CD4-positive, alpha-beta memory T cell (primary cell): ENCODE measurements around the gene C11orf68. TPM values are rescaled to one million over a fixed set of nuclear protein-coding genes. Genes with fewer than 3 reads are reported as not detected.

Source experiments
- CTCF ChIA-PET: fragments of 350-600 bp; sonication (Branson Sonifier 250); formaldehyde crosslinking; loops from one replicate; lab custom pipeline; 2021; ENCODE audit warnings: inconsistent platforms; ENCODE audit not compliant: partially characterized antibody; lab: Charles Lee
- POLR2A ChIA-PET: fragments of 350-600 bp; sonication (Branson Sonifier 250); formaldehyde crosslinking; loops from one replicate; lab custom pipeline; 2021; ENCODE audit not compliant: partially characterized antibody; lab: Charles Lee
- DNase-seq, 5 donors: peaks; one replicate each; pipeline versions ENCODE4 v3.0.0 to v3.0.0-alpha.2; 2020 to 2022; ENCODE audit warnings: mixed read lengths in 1 of 5
- H3K27ac ChIP-seq: one replicate; pipeline ENCODE4 v1.7.0; 2013; ENCODE audit warnings: low read depth, low read length
- H3K27me3 ChIP-seq: 2 replicates; pipeline ENCODE4 v1.7.0; 2013; ENCODE audit warnings: mild to moderate bottlenecking, low read length, moderate library complexity; ENCODE audit not compliant: insufficient read depth
- H3K36me3 ChIP-seq: 2 replicates; pipeline ENCODE4 v1.7.0; 2013; ENCODE audit warnings: mild to moderate bottlenecking, low read length, moderate library complexity; ENCODE audit not compliant: insufficient read depth
- H3K4me1 ChIP-seq: 2 replicates; pipeline ENCODE4 v1.7.0; 2013; ENCODE audit warnings: mild to moderate bottlenecking, low read length, moderate library complexity; ENCODE audit not compliant: insufficient read depth
- H3K4me3 ChIP-seq, 2 donors: one replicate each; pipeline ENCODE4 v1.7.0; 2013; ENCODE audit warnings: low read length in 2 of 2, mild to moderate bottlenecking in 1 of 2
- H3K9me3 ChIP-seq, 2 donors: one replicate each; pipeline ENCODE4 v1.7.0; 2013; ENCODE audit warnings: low read length in 2 of 2, control low read depth in 1 of 2; ENCODE audit not compliant: control insufficient read depth in 1 of 2
- H3K27ac Mint-ChIP-seq, 7 donors: one replicate each; pipeline ENCODE4 v1.8.0; 2020 to 2021; ENCODE audit warnings: mixed read lengths in 7 of 7, mild to moderate bottlenecking in 6 of 7, inconsistent platforms in 3 of 7, moderate library complexity in 3 of 7
- H3K27me3 Mint-ChIP-seq, 2 donors: one replicate each; pipeline ENCODE4 v1.8.0; 2020 to 2021; ENCODE audit warnings: mixed read lengths in 2 of 2
- H3K36me3 Mint-ChIP-seq, 2 donors: one replicate each; pipeline ENCODE4 v1.8.0; 2020 to 2021; ENCODE audit warnings: mixed read lengths in 2 of 2, inconsistent platforms in 1 of 2, mild to moderate bottlenecking in 1 of 2
- H3K4me1 Mint-ChIP-seq, 4 donors: one replicate each; pipeline ENCODE4 v1.8.0; 2020 to 2021; ENCODE audit warnings: mixed read lengths in 4 of 4, mild to moderate bottlenecking in 1 of 4
- H3K4me3 Mint-ChIP-seq, 8 donors: one replicate each; pipeline ENCODE4 v1.8.0; 2020 to 2021; ENCODE audit warnings: mixed read lengths in 8 of 8, mild to moderate bottlenecking in 7 of 8, moderate library complexity in 6 of 8, inconsistent platforms in 3 of 8
- H3K9me3 Mint-ChIP-seq, 8 donors: one replicate each; pipeline ENCODE4 v1.8.0; 2020 to 2021; ENCODE audit warnings: mixed read lengths in 8 of 8, mild to moderate bottlenecking in 5 of 8, inconsistent platforms in 3 of 8, moderate library complexity in 1 of 8
- intact Hi-C: fragments of 100-400 bp; cut with micrococcal nuclease; formaldehyde crosslinking; loops from one replicate; pipeline ENCODE4 v1.15.1; 2023
- polyA plus RNA-seq, 2 donors: library from polyadenylated mRNA; unstranded; fragments of 300-500 nt; fragmentation: Illumina TruSeq; gene quantifications; one replicate each; pipeline ENCODE4 v1.2.3, GENCODE V29; 2021
- total RNA-seq, 2 experiments: library from RNA; stranded (reverse); gene quantifications; one replicate each; pipeline ENCODE4 v1.2.3, GENCODE V29; 2021

C11orf68 gene
- total and polyA plus RNA-seq, 4 experiments from 2014 or later = 48.0 to 81.6 (median 58.3) TPM

DNA sequence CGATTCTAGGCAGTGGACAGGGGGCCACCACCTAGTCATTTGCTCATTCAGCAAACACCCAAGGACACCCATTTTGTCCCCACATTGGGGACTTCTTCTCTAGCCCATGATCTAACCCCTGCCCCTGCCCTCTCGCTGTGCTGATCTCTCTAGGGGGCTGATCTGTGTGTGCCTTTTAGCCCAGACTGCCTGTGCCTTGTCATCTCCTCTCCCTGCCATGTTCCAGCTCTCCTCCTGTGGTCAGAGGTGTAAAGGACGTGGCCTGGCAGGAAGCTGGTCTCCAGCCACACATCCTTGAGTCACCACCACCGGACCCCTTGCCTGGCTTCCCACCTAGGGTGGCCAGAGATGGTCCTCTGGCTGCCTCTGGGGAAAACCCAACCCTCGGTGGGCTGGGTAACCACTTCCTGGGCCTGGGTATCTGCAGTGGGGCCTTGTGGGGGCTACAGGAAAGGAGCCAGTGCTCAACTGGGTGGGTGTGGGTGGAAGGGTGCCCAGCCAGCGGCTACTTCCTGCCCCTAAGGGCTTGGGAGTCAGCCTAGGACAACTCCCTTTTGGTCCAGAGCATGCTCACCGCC, 37.9 kb downstream of the C11orf68 start:
- H3K36me3 ChIP-seq = peaks cover 12% of the 10 kb centered on the region
- ChIA-PET POLR2A (interaction anchor here (1.2 to 17.4 kb wide), 3 partner anchors 9 to 169 kb away, joined by 3 to 435 read pairs (median 29); partner anchors contain the start of genes CCDC85B, CFL1, FIBP and KAT5), CTCF (interaction anchor here (1.2 to 15.3 kb wide), 3 partner anchors 10 to 108 kb away, joined by 4 to 281 read pairs (median 255); partner anchors contain the start of genes CCDC85B, CFL1 and MUS81)
- Mint-ChIP-seq H3K36me3 (peaks cover 4 to 22% of the 10 kb centered on the region in 2 donors), H3K4me1 (peaks cover 11 to 53% (median 26%) of the 10 kb centered on the region in 4 donors), H3K9me3 (no peaks in the 10 kb centered on the region), H3K27ac (peak overlapping the region; percentile 29 to 83 (median 67)), H3K4me3 (peak overlapping the region in 3 of 8 donors; percentile 36 to 84 (median 75)), H3K27me3 (no peaks in the 10 kb centered on the region)
- H3K27me3 ChIP-seq = no peaks in the 10 kb centered on the region
- intact Hi-C loops = no loop called here
- H3K4me1 ChIP-seq = peaks cover 40% of the 10 kb centered on the region
- peak overlapping the region; percentile 41 for H3K27ac ChIP-seq
- no peaks in the 10 kb centered on the region for H3K9me3 ChIP-seq
- H3K4me3 ChIP-seq = no peak overlapping the region
- no peak for DNase-seq

- peak overlapping the region; percentile 45 for H3K27ac ChIP-seq
- no peaks in the 10 kb centered on the region for H3K27me3 ChIP-seq
- ChIA-PET POLR2A (interaction anchor here (1.2 to 17.4 kb wide), 4 partner anchors 8 to 168 kb away, joined by 3 to 435 read pairs (median 16); partner anchors contain the start of genes CCDC85B, CFL1, FIBP and KAT5), CTCF (interaction anchor here (1.0 to 15.3 kb wide), 3 partner anchors 8 to 20 kb away, joined by 3 to 281 read pairs (median 4); partner anchors contain the start of genes CCDC85B, CFL1, FIBP and MUS81)
- DNase-seq = no peak
- Mint-ChIP-seq H3K27ac (peak overlapping the region in 6 of 7 donors; percentile 22 to 91 (median 83)), H3K9me3 (no peaks in the 10 kb centered on the region), H3K27me3 (no peaks in the 10 kb centered on the region), H3K4me3 (peak overlapping the region in 7 of 8 donors; percentile 55 to 84 (median 69)), H3K36me3 (peaks cover 4 to 19% of the 10 kb centered on the region in 2 donors), H3K4me1 (peaks cover 9 to 49% (median 24%) of the 10 kb centered on the region in 4 donors)
- no peaks in the 10 kb centered on the region for H3K9me3 ChIP-seq
- peaks cover 9% of the 10 kb centered on the region for H3K36me3 ChIP-seq
- intact Hi-C loops = no loop called here
- H3K4me1 ChIP-seq = peaks cover 38% of the 10 kb centered on the region
- H3K4me3 ChIP-seq = peak overlapping the region in 1 of 2 donors; percentile 17
Observed at GRCh38 chr11:65880027-65880426, 38.8 kb downstream of the C11orf68 start.

GRCh38 chr11:65879617-65880016, 39.2 kb downstream of the C11orf68 start, which contains the start of gene CTSW:
Gene CTSW, plus strand, starts transcription at chr11:65879837. Its CDS starts 18 bp downstream, at chr11:65879855.
- ChIA-PET POLR2A (interaction anchor here (1.2 to 17.4 kb wide), 4 partner anchors 8 to 168 kb away, joined by 3 to 435 read pairs (median 16); partner anchors contain the start of genes CCDC85B, CFL1, FIBP and KAT5), CTCF (interaction anchor here (1.0 to 15.3 kb wide), 4 partner anchors 9 to 20 kb away, joined by 3 to 281 read pairs (median 6); partner anchors contain the start of genes CCDC85B, CFL1, FIBP and MUS81)
- Histone ChIP-seq H3K4me3 (peak within 1 kb of the TSS in 1 of 2 donors; percentile 17), H3K27me3 (no peaks in the 10 kb centered on the region), H3K4me1 (peaks cover 34% of the 10 kb centered on the region), H3K27ac (peak within 1 kb of the TSS; percentile 45), H3K9me3 (no peaks in the 10 kb centered on the region), H3K36me3 (peaks cover 9% of the 10 kb centered on the region)
- Mint-ChIP-seq H3K36me3 (peaks cover 3 to 15% of the 10 kb centered on the region in 2 donors), H3K9me3 (no peaks in the 10 kb centered on the region), H3K27me3 (no peaks in the 10 kb centered on the region), H3K27ac (peak within 1 kb of the TSS; percentile 61 to 91 (median 83)), H3K4me3 (peak within 1 kb of the TSS in 7 of 8 donors; percentile 55 to 84 (median 69)), H3K4me1 (peaks cover 6 to 44% (median 21%) of the 10 kb centered on the region in 4 donors)
- DNase-seq = peak in 2 of 5 donors; percentile 24 to 71
- intact Hi-C loops = no loop called here

DNA sequence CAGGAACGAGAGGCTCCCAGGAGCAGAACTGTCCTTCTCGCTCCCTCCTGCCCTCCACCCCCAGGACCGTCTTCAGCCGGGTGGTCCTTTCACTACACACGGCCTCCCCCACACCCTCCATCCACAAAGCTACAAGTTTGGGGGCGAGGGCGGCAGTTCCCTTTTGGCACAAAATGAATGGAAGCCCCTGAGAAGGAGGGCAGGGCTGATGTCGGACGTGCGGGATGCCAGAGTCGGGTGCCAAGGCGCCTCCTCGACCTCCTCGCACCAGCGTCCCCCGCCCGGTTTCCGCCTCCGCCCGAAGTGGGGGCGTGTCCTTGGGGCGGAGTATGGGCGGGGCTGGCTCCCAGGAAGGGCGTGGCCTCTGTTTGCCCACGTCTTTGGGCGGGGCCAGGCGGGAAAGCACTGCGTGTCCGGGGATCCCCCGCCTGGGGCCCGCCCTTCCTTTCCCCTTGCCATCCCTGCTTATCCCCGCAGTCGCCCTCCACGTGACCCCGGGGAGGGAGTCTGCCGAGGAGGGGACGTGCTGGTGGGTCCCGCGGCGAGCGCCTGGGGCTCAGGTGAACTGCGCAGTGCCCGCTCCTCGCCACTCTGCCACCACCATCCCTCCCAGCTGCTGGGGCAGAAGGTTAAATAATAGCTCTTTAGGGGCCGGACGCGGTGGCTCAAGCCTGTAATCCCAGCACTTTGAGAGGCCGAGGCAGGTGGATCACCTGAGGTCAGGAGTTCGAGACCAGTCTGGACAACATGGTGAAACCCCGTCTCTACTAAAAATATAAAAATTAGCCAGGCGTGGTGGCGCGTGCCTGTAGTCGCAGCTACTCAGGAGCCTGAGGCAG, 45.3 kb downstream of the C11orf68 start:
- POLR2A ChIA-PET = interaction anchor here (0.6 to 11.3 kb wide), 17 partner anchors 10 to 301 kb away, joined by 3 to 222 read pairs (median 3); partner anchors contain the start of genes BANF1, C11orf68, CCDC85B and CFL1
- intact Hi-C loops = loop anchor here (2.0 kb wide), 2 partner anchors 15 kb away; partner anchors contain the start of genes CFL1 and FIBP
- no peaks in the 10 kb centered on the region for H3K9me3 ChIP-seq
- peak overlapping the region; percentile 77 for H3K27ac ChIP-seq
- no peaks in the 10 kb centered on the region for H3K36me3 ChIP-seq
- H3K27me3 ChIP-seq = no peaks in the 10 kb centered on the region
- H3K4me1 Mint-ChIP-seq = peaks cover 7 to 45% (median 20%) of the 10 kb centered on the region in 4 donors
- no peaks in the 10 kb centered on the region for H3K9me3 Mint-ChIP-seq
- peak; percentile 94 to 99 (median 96) for DNase-seq
- peak overlapping the region; percentile 85 to 96 (median 94) for H3K27ac Mint-ChIP-seq
- H3K36me3 Mint-ChIP-seq = no peaks in the 10 kb centered on the region
- peak overlapping the region; percentile 57 to 69 for H3K4me3 ChIP-seq
- peak overlapping the region; percentile 71 to 95 (median 89) for H3K4me3 Mint-ChIP-seq
- H3K4me1 ChIP-seq = peaks cover 20% of the 10 kb centered on the region
- CTCF ChIA-PET = interaction anchor here (0.8 to 6.6 kb wide), 3 partner anchors 14 to 112 kb away, joined by 3 to 104 read pairs (median 30); partner anchors contain the start of genes CCDC85B, FIBP and MUS81
- no peaks in the 10 kb centered on the region for H3K27me3 Mint-ChIP-seq

- H3K27me3 ChIP-seq = no peaks in the 10 kb centered on the region
- ChIA-PET POLR2A (interaction anchor here (0.6 to 11.3 kb wide), 14 partner anchors 9 to 300 kb away, joined by 3 to 222 read pairs (median 6); partner anchors contain the start of genes BANF1, C11orf68, CCDC85B and CFL1), CTCF (interaction anchor here (1.9 to 6.6 kb wide), 2 partner anchors 13 to 15 kb away, joined by 29 to 104 read pairs; partner anchors contain the start of genes CCDC85B, FIBP and MUS81)
- peak within 1 kb of the TSS; percentile 77 for H3K27ac ChIP-seq
- H3K4me3 ChIP-seq = peak within 1 kb of the TSS; percentile 57 to 69
- H3K36me3 ChIP-seq = no peaks in the 10 kb centered on the region
- H3K9me3 ChIP-seq = no peaks in the 10 kb centered on the region
- no peaks in the 10 kb centered on the region for H3K27me3 Mint-ChIP-seq
- H3K4me1 Mint-ChIP-seq = peaks cover 7 to 41% (median 20%) of the 10 kb centered on the region in 4 donors
- H3K9me3 Mint-ChIP-seq = no peaks in the 10 kb centered on the region
- peaks cover 20% of the 10 kb centered on the region for H3K4me1 ChIP-seq
- intact Hi-C loops = loop anchor here (2.0 kb wide), 2 partner anchors 14 to 16 kb away; partner anchors contain the start of genes CFL1 and FIBP
- DNase-seq = peak in 1 of 5 donors; percentile 38
- no peaks in the 10 kb centered on the region for H3K36me3 Mint-ChIP-seq
- H3K4me3 Mint-ChIP-seq = peak within 1 kb of the TSS; percentile 71 to 95 (median 89)
- peak within 1 kb of the TSS; percentile 85 to 96 (median 94) for H3K27ac Mint-ChIP-seq
Observed at GRCh38 chr11:65872586-65873317, 46.1 kb downstream of the C11orf68 start, which contains the start of gene EFEMP2. Gene EFEMP2, minus strand, starts transcription at chr11:65872800. Its CDS starts 446 bp downstream, at chr11:65872354.
